ENCODE data around the gene LAYN.

DNA sequence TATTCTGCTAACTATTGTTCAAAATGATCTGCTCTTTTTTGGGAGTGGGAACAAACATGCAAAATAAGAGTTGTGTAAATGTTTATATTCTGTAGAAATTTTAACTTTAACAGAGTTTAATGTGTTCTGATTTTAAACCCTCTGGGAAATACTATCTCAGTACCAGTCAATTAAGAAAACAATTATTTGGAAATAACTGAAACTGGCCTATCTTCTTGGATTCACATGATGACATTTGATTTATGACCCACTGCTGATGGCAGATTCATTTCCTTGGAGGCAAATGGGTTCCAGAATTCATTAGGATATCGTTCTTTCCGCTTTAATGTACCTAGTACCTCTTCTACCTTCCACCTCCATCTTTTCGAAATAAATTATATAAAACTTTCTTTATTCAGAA lies 67.2 kb downstream of the LAYN start:
- TF ChIP-seq POLR2A (IDR thresholded peaks at IDR 0.05; ENCODE audit: extremely low read depth, insufficient read length) (no peak), MYC (IDR thresholded peaks at IDR 0.05; ENCODE audit: low read depth, low read length) (no peak)
- TF ChIP-seq, protein P1, sequence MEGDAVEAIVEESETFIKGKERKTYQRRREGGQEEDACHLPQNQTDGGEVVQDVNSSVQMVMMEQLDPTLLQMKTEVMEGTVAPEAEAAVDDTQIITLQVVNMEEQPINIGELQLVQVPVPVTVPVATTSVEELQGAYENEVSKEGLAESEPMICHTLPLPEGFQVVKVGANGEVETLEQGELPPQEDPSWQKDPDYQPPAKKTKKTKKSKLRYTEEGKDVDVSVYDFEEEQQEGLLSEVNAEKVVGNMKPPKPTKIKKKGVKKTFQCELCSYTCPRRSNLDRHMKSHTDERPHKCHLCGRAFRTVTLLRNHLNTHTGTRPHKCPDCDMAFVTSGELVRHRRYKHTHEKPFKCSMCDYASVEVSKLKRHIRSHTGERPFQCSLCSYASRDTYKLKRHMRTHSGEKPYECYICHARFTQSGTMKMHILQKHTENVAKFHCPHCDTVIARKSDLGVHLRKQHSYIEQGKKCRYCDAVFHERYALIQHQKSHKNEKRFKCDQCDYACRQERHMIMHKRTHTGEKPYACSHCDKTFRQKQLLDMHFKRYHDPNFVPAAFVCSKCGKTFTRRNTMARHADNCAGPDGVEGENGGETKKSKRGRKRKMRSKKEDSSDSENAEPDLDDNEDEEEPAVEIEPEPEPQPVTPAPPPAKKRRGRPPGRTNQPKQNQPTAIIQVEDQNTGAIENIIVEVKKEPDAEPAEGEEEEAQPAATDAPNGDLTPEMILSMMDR (IDR thresholded peaks at IDR 0.05; ENCODE audit: low read depth, low read length) = no peak
- TF ChIP-seq, protein P2, sequence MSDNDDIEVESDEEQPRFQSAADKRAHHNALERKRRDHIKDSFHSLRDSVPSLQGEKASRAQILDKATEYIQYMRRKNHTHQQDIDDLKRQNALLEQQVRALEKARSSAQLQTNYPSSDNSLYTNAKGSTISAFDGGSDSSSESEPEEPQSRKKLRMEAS (IDR thresholded peaks at IDR 0.05; ENCODE audit: low read depth, low read length) = no peak
